Upper lobe of left lung (tissue), 6 donors: ENCODE results near the gene CUL9. TPM values are rescaled to one million over a fixed set of nuclear protein-coding genes. Genes with fewer than 3 reads are reported as not detected.

Source experiments
- ATAC-seq, 2 donors: fragments of 200-7000 bp; cut with Tn5 transposase; one replicate each; pipeline ENCODE4 v1.9.1; 2022; ENCODE audit warnings: mild to moderate bottlenecking in 2 of 2, moderate library complexity in 2 of 2; ENCODE audit not compliant: low FRiP score in 2 of 2
- DNase-seq, 2 donors: peaks; one replicate each; pipeline ENCODE4 v3.0.0-alpha.2; 2019 to 2020
- H3K27ac ChIP-seq, 4 donors: fragments of 200-600 bp; sonication (generic); one replicate each; pipeline ENCODE4 v1.5.1; 2016 to 2019
- H3K27me3 ChIP-seq, 4 donors: fragments of 200-600 bp; sonication (generic); one replicate each; pipeline ENCODE4 v1.5.1; 2017 to 2019
- H3K36me3 ChIP-seq, 4 donors: fragments of 200-600 bp; sonication (generic); one replicate each; pipeline ENCODE4 v1.5.1; 2016 to 2019
- H3K4me1 ChIP-seq, 4 donors: fragments of 200-600 bp; sonication (generic); one replicate each; pipeline ENCODE4 v1.5.1; 2018 to 2019
- H3K4me3 ChIP-seq, 4 donors: fragments of 200-600 bp; sonication (generic); one replicate each; pipeline ENCODE4 v1.5.1; 2017 to 2019; ENCODE audit warnings: mild to moderate bottlenecking in 2 of 4, moderate library complexity in 1 of 4
- H3K9me3 ChIP-seq, 4 donors: fragments of 200-600 bp; sonication (generic); one replicate each; pipeline ENCODE4 v1.5.1; 2018 to 2019
- CTCF ChIP-seq, 6 experiments: fragments of 450-650 bp in 4 of 6; fragments of 200-600 bp in 2 of 6; sonication (generic) in 2 of 6; IDR thresholded peaks; one replicate each; pipeline ENCODE4 v1.5.1; 2016 to 2019; ENCODE audit warnings: antibody characterized with exemption in 6 of 6
- EP300 ChIP-seq, 4 donors: sonication (generic); formaldehyde crosslinking; IDR thresholded peaks; one replicate each; pipeline ENCODE4 v1.5.1; 2017; ENCODE audit warnings: antibody characterized with exemption in 4 of 4, control low read depth in 2 of 4
- POLR2A ChIP-seq, 4 donors: fragments of 450-650 bp; IDR thresholded peaks; one replicate each; pipeline ENCODE4 v1.5.1; 2016 to 2017; ENCODE audit warnings: antibody characterized with exemption in 4 of 4, mild to moderate bottlenecking in 2 of 4
- POLR2AphosphoS5 ChIP-seq, 2 donors: sonication (generic); formaldehyde crosslinking; IDR thresholded peaks; one replicate each; pipeline ENCODE4 v1.5.1; 2017; ENCODE audit warnings: antibody characterized with exemption in 2 of 2
- WGBS, 2 donors: methylation state at CpG; one replicate each; pipeline ENCODE4 v1.1.5; 2017 to 2018; 5-methylcytosine and 5-hydroxymethylcytosine counted together
- total RNA-seq, 6 donors: library from RNA; depleted of rRNA in 4 of 6; stranded (reverse); fragments of >200 nt in 4 of 6; gene quantifications; one replicate each; pipeline versions ENCODE4 v1.1.0 to v1.2.1, GENCODE V29; 2016 to 2021
- donor health status: DM: no; HTN: no; CAD: no; lungs with moderate emphysema.
- donor health status: DM: no; HTN: yes; CAD: no; lungs with severe emphysema.

CUL9 gene
- total RNA-seq, 6 donors from 2014 or later: 26.9 to 105 (median 47.5) TPM

- Histone ChIP-seq H3K9me3 (no peaks in the 10 kb centered on the region), H3K27ac (no peak overlapping the region), H3K4me1 (peaks cover 7 to 10% (median 8%) of the 10 kb centered on the region in 4 donors), H3K36me3 (peaks cover 0 to 11% (median 3%) of the 10 kb centered on the region in 4 donors), H3K27me3 (no peaks in the 10 kb centered on the region), H3K4me3 (no peak overlapping the region)
- DNase-seq (no peak), ATAC-seq (no peak)
- TF ChIP-seq EP300 (IDR thresholded peaks at IDR 0.05): no peak
- TF ChIP-seq POLR2A (IDR thresholded peaks at IDR 0.05): no peak
- TF ChIP-seq CTCF (IDR thresholded peaks at IDR 0.05): no peak
- TF ChIP-seq POLR2AphosphoS5 (IDR thresholded peaks at IDR 0.05): no peak
- 93 to 100% methylated on average over 4 to 6 of the region's 6 CpGs for WGBS, 2 donors
Measured at GRCh38 chr6:43147691-43148477, 34.1 kb upstream of the CUL9 start.

- ATAC-seq (no peak), DNase-seq (no peak)
- Histone ChIP-seq H3K36me3 (peaks cover 0 to 11% (median 3%) of the 10 kb centered on the region in 4 donors), H3K4me1 (no peaks in the 10 kb centered on the region), H3K27me3 (no peaks in the 10 kb centered on the region), H3K9me3 (no peaks in the 10 kb centered on the region), H3K27ac (no peak overlapping the region), H3K4me3 (no peak overlapping the region)
- TF ChIP-seq CTCF (IDR thresholded peaks at IDR 0.05): no peak
- no peak for TF ChIP-seq POLR2A (IDR thresholded peaks at IDR 0.05)
- no peak for TF ChIP-seq POLR2AphosphoS5 (IDR thresholded peaks at IDR 0.05)
- TF ChIP-seq EP300 (IDR thresholded peaks at IDR 0.05): no peak
- WGBS, 2 donors: 82 to 92% methylated on average over 1 of the region's 1 CpG
Measured at GRCh38 chr6:43149265-43149664, 32.7 kb upstream of the CUL9 start.

GRCh38 chr6:43150051-43150751, 31.8 kb upstream of the CUL9 start:
- Histone ChIP-seq H3K9me3 (no peaks in the 10 kb centered on the region), H3K4me3 (no peak overlapping the region), H3K4me1 (no peaks in the 10 kb centered on the region), H3K36me3 (peaks cover 0 to 11% (median 3%) of the 10 kb centered on the region in 4 donors), H3K27ac (no peak overlapping the region), H3K27me3 (no peaks in the 10 kb centered on the region)
- ATAC-seq (peak in 1 of 2 donors; percentile 10), DNase-seq (no peak)
- 44 to 50% methylated on average over 7 of the region's 7 CpGs for WGBS, 2 donors
- TF ChIP-seq CTCF (IDR thresholded peaks at IDR 0.05) (no peak), POLR2A (IDR thresholded peaks at IDR 0.05) (no peak), EP300 (IDR thresholded peaks at IDR 0.05) (no peak), POLR2AphosphoS5 (IDR thresholded peaks at IDR 0.05) (no peak)

GRCh38 chr6:43159599-43159998, 22.4 kb upstream of the CUL9 start:
- WGBS, 2 donors: 95 to 97% methylated on average over 8 to 11 of the region's 11 CpGs
- Histone ChIP-seq H3K4me3 (no peak overlapping the region), H3K9me3 (no peaks in the 10 kb centered on the region), H3K4me1 (no peaks in the 10 kb centered on the region), H3K27me3 (no peaks in the 10 kb centered on the region), H3K36me3 (peaks cover 0 to 13% (median 6%) of the 10 kb centered on the region in 4 donors), H3K27ac (no peak overlapping the region)
- ATAC-seq (no peak), DNase-seq (peak in 1 of 2 donors; percentile 73)
- TF ChIP-seq POLR2AphosphoS5 (IDR thresholded peaks at IDR 0.05) (no peak), EP300 (IDR thresholded peaks at IDR 0.05) (no peak), CTCF (IDR thresholded peaks at IDR 0.05) (no peak), POLR2A (IDR thresholded peaks at IDR 0.05) (no peak)
